SU-DHL-6 (cell line): ENCODE results near the gene ZNF804B.

Experiments used
- EZH2phosphoT487 ChIP-seq: fragments of 200-600 bp; sonication (generic), shearing (Covaris generic); conservative IDR thresholded peaks from 2 replicates; pipeline ENCODE4 v1.6.1; 2018; ENCODE audit warnings: mild to moderate bottlenecking, antibody characterized with exemption, low read length, moderate library complexity, mixed read lengths
- TF ChIP-seq, protein P1 (sequence below): fragments of 200-600 bp; sonication (generic); IDR thresholded peaks from one replicate; pipeline ENCODE4 v1.5.1; 2017; ENCODE audit warnings: antibody characterized with exemption, mild to moderate bottlenecking, low read length, moderate library complexity; ENCODE audit not compliant: insufficient read depth, poor library complexity, severe bottlenecking

DNA sequence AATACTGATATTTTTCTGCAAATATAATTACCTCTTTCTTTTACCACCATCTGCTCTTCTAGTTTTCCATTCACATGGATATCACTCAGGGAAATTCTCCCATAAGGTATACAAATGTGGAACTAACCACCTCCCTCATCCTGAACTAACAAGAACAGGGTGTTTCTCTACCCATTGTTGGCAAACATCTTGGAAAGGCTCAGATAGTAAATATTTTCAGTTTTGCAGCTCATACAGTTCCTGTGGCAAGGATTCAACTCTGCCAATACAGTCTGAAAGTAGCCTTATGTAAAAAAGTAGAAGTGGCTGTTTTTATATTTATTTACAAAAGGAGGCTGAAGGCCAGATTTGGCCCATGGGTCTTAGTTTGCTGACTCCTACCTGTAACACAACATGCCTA is 549.0 kb downstream of the ZNF804B start:
- TF ChIP-seq, protein P1, sequence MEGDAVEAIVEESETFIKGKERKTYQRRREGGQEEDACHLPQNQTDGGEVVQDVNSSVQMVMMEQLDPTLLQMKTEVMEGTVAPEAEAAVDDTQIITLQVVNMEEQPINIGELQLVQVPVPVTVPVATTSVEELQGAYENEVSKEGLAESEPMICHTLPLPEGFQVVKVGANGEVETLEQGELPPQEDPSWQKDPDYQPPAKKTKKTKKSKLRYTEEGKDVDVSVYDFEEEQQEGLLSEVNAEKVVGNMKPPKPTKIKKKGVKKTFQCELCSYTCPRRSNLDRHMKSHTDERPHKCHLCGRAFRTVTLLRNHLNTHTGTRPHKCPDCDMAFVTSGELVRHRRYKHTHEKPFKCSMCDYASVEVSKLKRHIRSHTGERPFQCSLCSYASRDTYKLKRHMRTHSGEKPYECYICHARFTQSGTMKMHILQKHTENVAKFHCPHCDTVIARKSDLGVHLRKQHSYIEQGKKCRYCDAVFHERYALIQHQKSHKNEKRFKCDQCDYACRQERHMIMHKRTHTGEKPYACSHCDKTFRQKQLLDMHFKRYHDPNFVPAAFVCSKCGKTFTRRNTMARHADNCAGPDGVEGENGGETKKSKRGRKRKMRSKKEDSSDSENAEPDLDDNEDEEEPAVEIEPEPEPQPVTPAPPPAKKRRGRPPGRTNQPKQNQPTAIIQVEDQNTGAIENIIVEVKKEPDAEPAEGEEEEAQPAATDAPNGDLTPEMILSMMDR, result no peak
- no peak for TF ChIP-seq EZH2phosphoT487
